Heart left ventricle (tissue), 16 donors: Measurements from ENCODE around the gene MTG1. TPM values are rescaled to one million over a fixed set of nuclear protein-coding genes. Genes with fewer than 3 reads are reported as not detected.

Experiments
- ATAC-seq, 4 donors: fragments of 200-7000 bp; cut with Tn5 transposase; one replicate each; pipeline ENCODE4 v1.9.1; 2020 to 2022; ENCODE audit warnings: moderate library complexity in 4 of 4, mild to moderate bottlenecking in 3 of 4, moderate number of reproducible peaks in 1 of 4
- DNase-seq, 5 donors: peaks; one replicate each; pipeline ENCODE4 v3.0.0-alpha.2; 2020
- H3K27ac ChIP-seq, 12 donors: fragments of 200-600 bp; sonication (generic) in 4 of 12; one replicate each; pipeline versions ENCODE4 v1.5.0 to v1.8.0; 2016 to 2022; ENCODE audit warnings: mild to moderate bottlenecking in 2 of 12
- H3K27me3 ChIP-seq, 9 donors: fragments of 200-600 bp; sonication (generic) in 2 of 9; one replicate each; pipeline versions ENCODE4 v1.5.1 to v1.8.0; 2016 to 2022; ENCODE audit warnings: mild to moderate bottlenecking in 3 of 9
- H3K36me3 ChIP-seq, 9 donors: fragments of 200-600 bp; sonication (generic) in 2 of 9; one replicate each; pipeline versions ENCODE4 v1.5.0 to v1.8.0; 2018 to 2022; ENCODE audit warnings: mild to moderate bottlenecking in 2 of 9
- H3K4me1 ChIP-seq, 12 donors: fragments of 200-600 bp; sonication (generic) in 4 of 12; one replicate each; pipeline versions ENCODE4 v1.5.0 to v1.8.0; 2016 to 2022; ENCODE audit warnings: mild to moderate bottlenecking in 3 of 12
- H3K4me3 ChIP-seq, 12 donors: fragments of 200-600 bp; sonication (generic) in 4 of 12; one replicate each; pipeline versions ENCODE4 v1.5.0 to v1.8.0; 2017 to 2022; ENCODE audit warnings: mild to moderate bottlenecking in 9 of 12, moderate library complexity in 4 of 12
- H3K9me3 ChIP-seq, 12 donors: fragments of 200-600 bp; sonication (generic) in 4 of 12; one replicate each; pipeline versions ENCODE4 v1.5.0 to v1.8.0; 2016 to 2022; ENCODE audit warnings: mild to moderate bottlenecking in 1 of 12
- POLR2A ChIP-seq, 2 donors: fragments of 450-650 bp; IDR thresholded peaks; one replicate each; pipeline ENCODE4 v1.6.1; 2017; ENCODE audit warnings: antibody characterized with exemption in 2 of 2, mild to moderate bottlenecking in 2 of 2, moderate library complexity in 2 of 2
- WGBS, 4 donors: extraction: QIAGEN DNeasy Blood & Tissue Kit in 2 of 4; methylation state at CpG; one replicate each; pipeline versions ENCODE4 v1.1.5 to v1.1.7; 2013 to 2018; 5-methylcytosine and 5-hydroxymethylcytosine counted together
- intact Hi-C, 10 donors: fragments of 100-400 bp; cut with DNase I; formaldehyde crosslinking; loops; one replicate each; pipeline versions ENCODE4 v1.11.1 to v1.14.2; 2022
- polyA plus RNA-seq, 2 donors: library from polyadenylated mRNA; stranded (reverse); fragments of 200-250 nt; gene quantifications; one replicate each; pipeline ENCODE4 v1.2.3, GENCODE V29; 2013
- total RNA-seq, 9 donors: library from RNA; depleted of rRNA in 2 of 9; stranded (reverse); fragments of >200 nt in 2 of 9; fragmentation: NEBNext Ultra II Directional in 3 of 9; extraction: Animal tissue kit (Norgen Biotek cat#: 25700) in 3 of 9; gene quantifications; one replicate each; pipeline versions ENCODE4 v1.1.0 to v1.2.4, GENCODE V29; 2016 to 2023
- TF ChIP-seq, protein P1 (sequence below), 12 donors: fragments of 200-600 bp; sonication (generic) in 4 of 12; IDR thresholded peaks; one replicate each; pipeline versions ENCODE4 v1.5.0 to v1.8.0; 2018 to 2022; ENCODE audit warnings: antibody characterized with exemption in 12 of 12, mild to moderate bottlenecking in 5 of 12
- donor health status: ischemic (EF 13 %, LVEDD 7.1; RV severe dilation, severe dysfunction).
- donor health status: healthy with polysubstance abuse.
- donor health status: DM: no; HTN: yes; CAD: no.
- donor health status: DM: no; HTN: no; CAD: no.
- donor health status: ischemic (EF 25% LVEDD 6.9; RV normal size, moderate dysfunction).
- donor health status: ischemic (EF 25% LVEDD 5.7; RV mildly dilated, moderate dysfunction).
- donor health status: healthy.
- donor health status: DM: yes; HTN: yes; CAD: no.
- donor health status: ischemic (EF 35%, LVEDD 5.7; RV mildly dilated, moderate dysfunction).
- donor health status: nonischemic (EF 11% LVEDD 7.7; RV severe dilation, severe dysfunction).
- donor health status: DM: yes; HTN: yes; CAD: no.
- donor health status: PGD.
- donor health status: ischemic (EF 29% LVEDD 5.4; RV normal size, mild dysfunction).
- donor health status: nonischemic (EF 23%, LVEDD 6.1; RV moderate dilation, normal function).

Gene MTG1
- total and polyA plus RNA-seq, 11 donors, result 11.6 to 34.2 (median 22.6) TPM

- Histone ChIP-seq H3K4me3 (no peak overlapping the region), H3K27ac (peak overlapping the region in 7 of 12 donors; percentile 18 to 78 (median 42)), H3K9me3 (peaks cover 0 to 4% (median 0%) of the 10 kb centered on the region in 12 donors), H3K4me1 (peaks cover 3 to 21% (median 13%) of the 10 kb centered on the region in 12 donors), H3K36me3 (peaks cover 0 to 27% (median 23%) of the 10 kb centered on the region in 9 donors), H3K27me3 (no peaks in the 10 kb centered on the region)
- intact Hi-C loops, result no loop called here
- no peak for TF ChIP-seq POLR2A (IDR thresholded peaks at IDR 0.05)
- TF ChIP-seq, protein P1, sequence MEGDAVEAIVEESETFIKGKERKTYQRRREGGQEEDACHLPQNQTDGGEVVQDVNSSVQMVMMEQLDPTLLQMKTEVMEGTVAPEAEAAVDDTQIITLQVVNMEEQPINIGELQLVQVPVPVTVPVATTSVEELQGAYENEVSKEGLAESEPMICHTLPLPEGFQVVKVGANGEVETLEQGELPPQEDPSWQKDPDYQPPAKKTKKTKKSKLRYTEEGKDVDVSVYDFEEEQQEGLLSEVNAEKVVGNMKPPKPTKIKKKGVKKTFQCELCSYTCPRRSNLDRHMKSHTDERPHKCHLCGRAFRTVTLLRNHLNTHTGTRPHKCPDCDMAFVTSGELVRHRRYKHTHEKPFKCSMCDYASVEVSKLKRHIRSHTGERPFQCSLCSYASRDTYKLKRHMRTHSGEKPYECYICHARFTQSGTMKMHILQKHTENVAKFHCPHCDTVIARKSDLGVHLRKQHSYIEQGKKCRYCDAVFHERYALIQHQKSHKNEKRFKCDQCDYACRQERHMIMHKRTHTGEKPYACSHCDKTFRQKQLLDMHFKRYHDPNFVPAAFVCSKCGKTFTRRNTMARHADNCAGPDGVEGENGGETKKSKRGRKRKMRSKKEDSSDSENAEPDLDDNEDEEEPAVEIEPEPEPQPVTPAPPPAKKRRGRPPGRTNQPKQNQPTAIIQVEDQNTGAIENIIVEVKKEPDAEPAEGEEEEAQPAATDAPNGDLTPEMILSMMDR (IDR thresholded peaks at IDR 0.05), result no peak
- WGBS, 4 donors, result 76 to 85% (median 79%) methylated on average over 11 of the region's 11 CpGs
- DNase-seq, result no peak
- no peak for ATAC-seq
Observed at GRCh38 chr10:133358925-133359310, 35.0 kb upstream of the MTG1 start.

DNA sequence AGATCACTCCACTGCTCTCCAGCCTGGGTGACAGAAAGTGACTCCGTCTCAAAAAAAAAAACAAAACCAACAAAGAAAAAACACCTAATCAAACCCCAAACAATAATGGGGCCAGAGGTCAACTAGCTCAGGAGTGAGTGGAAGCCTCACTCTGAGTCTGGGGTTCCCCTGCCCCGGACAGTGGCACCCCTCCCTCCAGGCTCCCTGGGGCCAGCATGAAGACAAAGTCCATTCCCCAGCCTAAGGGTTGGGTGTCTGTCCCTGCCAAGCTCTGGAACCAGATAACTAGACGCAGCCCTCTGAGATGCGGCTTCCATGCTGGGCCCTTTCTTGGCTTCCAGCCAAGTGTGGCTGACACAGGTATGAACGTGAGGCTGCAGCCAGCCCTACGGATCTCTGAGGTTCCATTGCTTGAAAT lies 34.4 kb upstream of the MTG1 start:
- no peak overlapping the region for H3K4me3 ChIP-seq
- no peak for TF ChIP-seq POLR2A (IDR thresholded peaks at IDR 0.05)
- TF ChIP-seq, protein P1 (IDR thresholded peaks at IDR 0.05), result no peak
- no peaks in the 10 kb centered on the region for H3K27me3 ChIP-seq
- peaks cover 3 to 21% (median 13%) of the 10 kb centered on the region in 12 donors for H3K4me1 ChIP-seq
- ATAC-seq, result no peak
- WGBS, 4 donors, result 35 to 48% (median 42%) methylated on average over 6 of the region's 6 CpGs
- H3K36me3 ChIP-seq, result peaks cover 0 to 33% (median 29%) of the 10 kb centered on the region in 9 donors
- intact Hi-C loops, result no loop called here
- H3K9me3 ChIP-seq, result peaks cover 0 to 4% (median 0%) of the 10 kb centered on the region in 12 donors
- H3K27ac ChIP-seq, result no peak overlapping the region
- DNase-seq, result no peak

- Histone ChIP-seq H3K4me1 (peaks cover 3 to 21% (median 13%) of the 10 kb centered on the region in 12 donors), H3K9me3 (peaks cover 0 to 4% (median 0%) of the 10 kb centered on the region in 12 donors), H3K27me3 (no peaks in the 10 kb centered on the region), H3K36me3 (peaks cover 1 to 39% (median 34%) of the 10 kb centered on the region in 9 donors), H3K27ac (no peak overlapping the region), H3K4me3 (no peak overlapping the region)
- DNase-seq (no peak), ATAC-seq (no peak)
- intact Hi-C loops, result no loop called here
- WGBS, 4 donors, result 80 to 85% (median 85%) methylated on average over 17 of the region's 17 CpGs
- TF ChIP-seq POLR2A (IDR thresholded peaks at IDR 0.05), result no peak
- TF ChIP-seq, protein P1 (IDR thresholded peaks at IDR 0.05), result no peak
Observed at GRCh38 chr10:133359972-133360610, 33.9 kb upstream of the MTG1 start.

DNA sequence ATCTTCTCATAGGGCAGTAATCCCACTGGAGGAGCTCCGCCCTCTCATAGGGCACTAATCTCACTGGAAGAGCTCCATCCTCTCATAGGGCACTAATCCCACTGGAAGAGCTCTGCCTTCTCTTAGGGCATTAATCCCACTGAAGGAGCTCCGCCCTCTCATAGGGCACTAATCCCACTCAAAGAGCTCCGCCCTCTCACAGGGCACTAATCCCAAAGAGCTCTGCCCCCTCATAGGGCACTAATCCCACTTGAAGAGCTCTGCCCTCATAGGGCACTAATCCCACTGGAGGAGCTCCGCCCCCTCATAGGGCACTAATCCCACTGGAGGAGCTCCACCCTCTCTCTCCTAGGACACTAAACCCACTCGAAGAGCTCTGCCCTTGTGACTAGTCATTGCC lies 32.7 kb upstream of the MTG1 start:
- 83 to 97% (median 93%) methylated on average over 3 to 5 of the region's 5 CpGs for WGBS, 4 donors
- DNase-seq (no peak), ATAC-seq (no peak)
- intact Hi-C loops, result no loop called here
- Histone ChIP-seq H3K4me3 (no peak overlapping the region), H3K36me3 (peaks cover 2 to 49% (median 45%) of the 10 kb centered on the region in 9 donors), H3K27ac (no peak overlapping the region), H3K9me3 (peaks cover 0 to 4% (median 0%) of the 10 kb centered on the region in 12 donors), H3K27me3 (no peaks in the 10 kb centered on the region), H3K4me1 (peaks cover 3 to 20% (median 13%) of the 10 kb centered on the region in 12 donors)
- no peak for TF ChIP-seq POLR2A (IDR thresholded peaks at IDR 0.05)
- TF ChIP-seq, protein P1 (IDR thresholded peaks at IDR 0.05), result no peak
